COR-L47 (cell line): ENCODE results near the gene GOLGB1.

Experiments
- DNase-seq: peaks from one replicate; lab custom pipeline; 2025; lab: John Stamatoyannopoulos, UW

The GOLGB1 gene

GRCh38 chr3:121637922-121638321 lies 111.6 kb downstream of the GOLGB1 start:
- DNase-seq = no peak

- DNase-seq = no peak
Observed at GRCh38 chr3:121630355-121630754, 119.2 kb downstream of the GOLGB1 start.

- no peak for DNase-seq
Observed at GRCh38 chr3:121629601-121630000, 119.9 kb downstream of the GOLGB1 start.

- DNase-seq = no peak
Observed at GRCh38 chr3:121627622-121628021, 121.9 kb downstream of the GOLGB1 start.

- no peak for DNase-seq
Observed at GRCh38 chr3:121627211-121627610, 122.3 kb downstream of the GOLGB1 start.

GRCh38 chr3:121626495-121626894 lies 123.0 kb downstream of the GOLGB1 start:
- DNase-seq = no peak

- DNase-seq = no peak
Observed at GRCh38 chr3:121624147-121624899, 125.2 kb downstream of the GOLGB1 start.

GRCh38 chr3:121621491-121621890 lies 128.1 kb downstream of the GOLGB1 start:
- no peak for DNase-seq

- DNase-seq = no peak
Observed at GRCh38 chr3:121619691-121620090, 129.8 kb downstream of the GOLGB1 start.
